Activated CD4-positive, alpha-beta T cell treated with anti-CD3 and anti-CD28 coated beads for 1 hour (primary cell): ENCODE results near the gene OR8D2.
"Not testable (repeated sequence)": the region's sequence is repeated elsewhere in the genome, so short reads cannot be mapped to it uniquely, and the experiment has no call there.

Experiments
- DNase-seq: peaks from one replicate; pipeline ENCODE4 v3.0.0-alpha.2; 2020

The OR8D2 gene

GRCh38 chr11:124285610-124286344 lies 34.2 kb downstream of the OR8D2 start:
- DNase-seq: no peak

GRCh38 chr11:124278261-124278660 lies 41.7 kb downstream of the OR8D2 start:
- DNase-seq: no peak

- no peak for DNase-seq
Measured at GRCh38 chr11:124277804-124278203, 42.2 kb downstream of the OR8D2 start.

GRCh38 chr11:124277207-124277606 lies 42.8 kb downstream of the OR8D2 start:
- no peak for DNase-seq

GRCh38 chr11:124276081-124276480 lies 43.9 kb downstream of the OR8D2 start:
- no peak for DNase-seq

- no peak for DNase-seq
Measured at GRCh38 chr11:124274000-124274399, 46.0 kb downstream of the OR8D2 start.

- DNase-seq: not testable (repeated sequence)
Measured at GRCh38 chr11:124270886-124271285, 49.1 kb downstream of the OR8D2 start.
